MM.1S (cell line): ENCODE data around the gene SYNDIG1.

ENCODE experiments used
- DNase-seq: peaks from one replicate; pipeline ENCODE4 v3.0.0-alpha.2; 2015
- H2AFZ ChIP-seq: fragments of 300-600 bp; sonication (generic); 2 replicates; pipeline ENCODE4 v1.6.0; 2016; ENCODE audit warnings: antibody characterized with exemption, low read length
- H3F3A ChIP-seq: fragments of 300-600 bp; sonication (generic); 2 replicates; pipeline ENCODE4 v1.6.1; 2016; ENCODE audit warnings: mild to moderate bottlenecking, antibody characterized with exemption, low read length, moderate library complexity, mixed read lengths; ENCODE audit not compliant: insufficient read depth
- H3K27ac ChIP-seq: fragments of 300-600 bp; sonication (generic); 2 replicates; pipeline ENCODE4 v1.5.1; 2016; ENCODE audit warnings: mild to moderate bottlenecking, low read length
- H3K27me3 ChIP-seq: fragments of 300-600 bp; sonication (generic); replicated peaks from 2 replicates; pipeline ENCODE4 v1.6.0; 2016; ENCODE audit warnings: low read length; ENCODE audit not compliant: insufficient read depth
- H3K36me3 ChIP-seq: fragments of 300-600 bp; sonication (generic); replicated peaks from 2 replicates; pipeline ENCODE4 v1.6.1; 2016; ENCODE audit warnings: mild to moderate bottlenecking, low read length, mixed read lengths; ENCODE audit not compliant: insufficient read depth
- H3K4me1 ChIP-seq: fragments of 300-600 bp; sonication (generic); 2 replicates; pipeline ENCODE4 v1.6.1; 2016; ENCODE audit warnings: low read length, mixed read lengths
- H3K4me2 ChIP-seq: fragments of 300-600 bp; sonication (generic); 2 replicates; pipeline ENCODE4 v1.6.0; 2016; ENCODE audit warnings: low read depth, low read length
- H3K4me3 ChIP-seq: fragments of 300-600 bp; sonication (generic); 2 replicates; pipeline ENCODE4 v1.5.1; 2016; ENCODE audit warnings: low read length, mixed read lengths
- H3K79me2 ChIP-seq: fragments of 300-600 bp; sonication (generic); 2 replicates; pipeline ENCODE4 v1.6.1; 2016; ENCODE audit warnings: mixed run types, low read length, mixed read lengths
- H3K9ac ChIP-seq: fragments of 300-600 bp; sonication (generic); 2 replicates; pipeline ENCODE4 v1.6.1; 2016; ENCODE audit warnings: low read length, mixed read lengths
- H3K9me2 ChIP-seq: fragments of 300-600 bp; sonication (generic); replicated peaks from 2 replicates; pipeline ENCODE4 v1.6.1; 2016; ENCODE audit warnings: mild to moderate bottlenecking, low read length, mixed read lengths; ENCODE audit not compliant: insufficient read depth
- H3K9me3 ChIP-seq: fragments of 300-600 bp; sonication (generic); replicated peaks from 2 replicates; pipeline ENCODE4 v1.6.1; 2016; ENCODE audit warnings: mild to moderate bottlenecking, low read length, mixed read lengths; ENCODE audit not compliant: insufficient read depth
- H4K20me1 ChIP-seq: fragments of 300-600 bp; sonication (generic); 2 replicates; pipeline ENCODE4 v1.6.1; 2016; ENCODE audit warnings: mild to moderate bottlenecking, low read length, moderate library complexity, mixed read lengths; ENCODE audit not compliant: insufficient read depth
- EZH2 ChIP-seq: fragments of 300-600 bp; sonication (generic); optimal IDR thresholded peaks from 2 replicates; pipeline ENCODE3; 2017; ENCODE audit warnings: low read depth, mild to moderate bottlenecking, antibody characterized with exemption, low read length, mixed read lengths
- EZH2phosphoT487 ChIP-seq: fragments of 300-600 bp; sonication (generic); IDR thresholded peaks from 2 replicates; pipeline ENCODE4 v1.6.1; 2018; ENCODE audit warnings: antibody characterized with exemption, low read length
- TF ChIP-seq, protein P1 (sequence below): fragments of 300-600 bp; sonication (generic); IDR thresholded peaks from 2 replicates; pipeline ENCODE4 v1.5.1; 2016; ENCODE audit warnings: antibody characterized with exemption, low read length, mixed read lengths

The SYNDIG1 gene

GRCh38 chr20:24698706-24699206 lies 229.3 kb downstream of the SYNDIG1 start:
- TF ChIP-seq, protein P1, sequence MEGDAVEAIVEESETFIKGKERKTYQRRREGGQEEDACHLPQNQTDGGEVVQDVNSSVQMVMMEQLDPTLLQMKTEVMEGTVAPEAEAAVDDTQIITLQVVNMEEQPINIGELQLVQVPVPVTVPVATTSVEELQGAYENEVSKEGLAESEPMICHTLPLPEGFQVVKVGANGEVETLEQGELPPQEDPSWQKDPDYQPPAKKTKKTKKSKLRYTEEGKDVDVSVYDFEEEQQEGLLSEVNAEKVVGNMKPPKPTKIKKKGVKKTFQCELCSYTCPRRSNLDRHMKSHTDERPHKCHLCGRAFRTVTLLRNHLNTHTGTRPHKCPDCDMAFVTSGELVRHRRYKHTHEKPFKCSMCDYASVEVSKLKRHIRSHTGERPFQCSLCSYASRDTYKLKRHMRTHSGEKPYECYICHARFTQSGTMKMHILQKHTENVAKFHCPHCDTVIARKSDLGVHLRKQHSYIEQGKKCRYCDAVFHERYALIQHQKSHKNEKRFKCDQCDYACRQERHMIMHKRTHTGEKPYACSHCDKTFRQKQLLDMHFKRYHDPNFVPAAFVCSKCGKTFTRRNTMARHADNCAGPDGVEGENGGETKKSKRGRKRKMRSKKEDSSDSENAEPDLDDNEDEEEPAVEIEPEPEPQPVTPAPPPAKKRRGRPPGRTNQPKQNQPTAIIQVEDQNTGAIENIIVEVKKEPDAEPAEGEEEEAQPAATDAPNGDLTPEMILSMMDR: no peak
- TF ChIP-seq EZH2phosphoT487 (no peak), EZH2 (no peak)
- no peaks in the 10 kb centered on the region for H3K9me2 ChIP-seq
- no peak overlapping the region for H3K4me3 ChIP-seq
- no peaks in the 10 kb centered on the region for H3K27me3 ChIP-seq
- H3K4me2 ChIP-seq: no peak overlapping the region
- H2AFZ ChIP-seq: no peak overlapping the region
- H3F3A ChIP-seq: no peaks in the 10 kb centered on the region
- H3K27ac ChIP-seq: no peak overlapping the region
- no peak for DNase-seq
- no peaks in the 10 kb centered on the region for H3K36me3 ChIP-seq
- H3K79me2 ChIP-seq: no peaks in the 10 kb centered on the region
- H3K9ac ChIP-seq: no peak overlapping the region
- H3K4me1 ChIP-seq: no peaks in the 10 kb centered on the region
- H3K9me3 ChIP-seq: no peaks in the 10 kb centered on the region
- no peaks in the 10 kb centered on the region for H4K20me1 ChIP-seq

DNA sequence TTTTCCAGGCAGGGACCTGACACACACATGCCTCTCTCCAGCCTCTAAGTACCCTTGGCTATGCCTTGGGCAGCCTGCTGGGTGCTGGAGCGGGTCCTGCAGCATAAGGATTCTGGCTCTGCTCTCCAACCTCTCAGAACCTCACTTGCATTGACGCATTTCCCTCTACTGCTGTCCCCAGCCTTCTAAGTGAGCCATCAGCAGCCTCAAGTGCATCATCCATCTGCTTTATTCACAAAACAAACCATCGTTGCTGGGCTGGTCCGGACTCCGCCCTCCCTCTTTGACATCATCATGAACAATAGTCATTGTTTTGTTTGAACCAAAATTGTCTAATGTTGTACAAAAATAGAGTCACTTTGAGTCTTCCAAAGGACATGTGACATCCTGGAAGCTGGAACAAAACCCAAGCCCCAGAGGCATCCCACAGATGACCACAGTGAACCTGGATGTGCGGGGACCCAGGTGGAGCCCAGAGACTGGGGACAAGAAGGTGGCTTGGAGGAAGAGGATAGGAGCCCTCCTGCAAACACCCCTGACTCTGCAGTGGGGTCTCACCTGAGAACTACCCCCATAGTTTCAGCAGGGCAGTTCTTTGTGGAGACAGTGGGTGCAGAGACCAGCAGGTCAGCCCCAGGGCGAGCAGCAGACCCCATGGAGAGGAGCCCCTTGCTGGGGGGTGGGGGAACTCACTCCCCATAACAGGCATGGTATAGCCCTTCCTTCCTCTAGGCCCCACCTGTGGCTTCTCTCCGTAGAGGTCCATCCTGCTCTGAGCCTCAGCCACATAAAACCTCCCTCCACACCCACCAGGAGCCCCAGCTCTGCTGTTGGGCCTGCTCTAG lies 230.1 kb downstream of the SYNDIG1 start:
- Histone ChIP-seq H3K36me3 (no peaks in the 10 kb centered on the region), H3K79me2 (no peaks in the 10 kb centered on the region), H3K27ac (no peak overlapping the region), H3K9me2 (no peaks in the 10 kb centered on the region), H3K4me2 (no peak overlapping the region), H2AFZ (no peak overlapping the region), H4K20me1 (no peaks in the 10 kb centered on the region), H3K9me3 (no peaks in the 10 kb centered on the region), H3K27me3 (no peaks in the 10 kb centered on the region), H3K4me3 (no peak overlapping the region), H3K9ac (no peak overlapping the region), H3K4me1 (no peaks in the 10 kb centered on the region), H3F3A (no peaks in the 10 kb centered on the region)
- no peak for DNase-seq
- TF ChIP-seq EZH2: no peak
- no peak for TF ChIP-seq EZH2phosphoT487
- TF ChIP-seq, protein P1: no peak

DNA sequence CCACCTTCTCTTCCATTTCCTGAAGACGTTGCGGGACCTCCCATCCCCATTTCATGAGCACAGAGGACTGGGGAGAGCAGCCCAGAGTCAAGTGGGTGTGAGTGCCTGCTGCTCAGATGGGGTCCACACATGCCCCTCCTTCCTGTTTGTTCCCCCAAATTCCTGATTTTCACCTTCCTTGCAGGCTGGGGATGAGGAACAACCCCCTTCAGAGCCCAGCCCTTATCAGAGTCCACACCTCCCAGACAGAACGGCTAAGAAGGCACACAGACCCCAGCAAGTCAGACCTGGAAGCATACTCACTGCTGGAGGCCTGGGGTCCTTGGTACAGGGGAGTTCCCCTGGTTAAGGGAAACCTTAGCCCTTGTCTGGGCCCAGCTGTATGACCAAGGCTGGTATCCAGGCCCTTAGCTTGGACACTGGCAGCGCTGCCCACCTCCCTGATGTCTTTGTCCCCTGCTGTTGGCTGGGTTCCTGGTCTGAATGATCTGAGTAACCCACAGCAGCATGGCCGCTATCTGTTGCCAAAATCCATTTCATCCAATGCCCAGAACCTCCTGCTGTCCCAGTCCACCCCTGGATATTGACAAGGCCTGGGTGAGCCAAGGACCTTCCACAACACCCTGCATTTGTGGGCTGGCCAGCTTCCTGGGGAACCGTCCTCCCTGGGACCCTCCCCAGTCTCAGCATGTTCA lies 230.9 kb downstream of the SYNDIG1 start:
- H3K9me2 ChIP-seq: no peaks in the 10 kb centered on the region
- H3F3A ChIP-seq: no peaks in the 10 kb centered on the region
- H3K79me2 ChIP-seq: no peaks in the 10 kb centered on the region
- no peaks in the 10 kb centered on the region for H3K27me3 ChIP-seq
- H3K27ac ChIP-seq: no peak overlapping the region
- no peaks in the 10 kb centered on the region for H3K9me3 ChIP-seq
- H3K4me2 ChIP-seq: no peak overlapping the region
- no peak overlapping the region for H3K9ac ChIP-seq
- H3K4me1 ChIP-seq: no peaks in the 10 kb centered on the region
- H4K20me1 ChIP-seq: no peaks in the 10 kb centered on the region
- no peak for DNase-seq
- no peak overlapping the region for H3K4me3 ChIP-seq
- H2AFZ ChIP-seq: no peak overlapping the region
- no peaks in the 10 kb centered on the region for H3K36me3 ChIP-seq
- TF ChIP-seq, protein P1: no peak
- no peak for TF ChIP-seq EZH2
- TF ChIP-seq EZH2phosphoT487: no peak
